GM18861 (cell line): ENCODE data around the gene SLC9A5.

ENCODE experiments used
- ATAC-seq: cut with Tn5 transposase; IDR thresholded peaks from one replicate; pipeline ENCODE4 v1.9.1; 2021; ENCODE audit not compliant: unreplicated experiment

SLC9A5 gene

DNA sequence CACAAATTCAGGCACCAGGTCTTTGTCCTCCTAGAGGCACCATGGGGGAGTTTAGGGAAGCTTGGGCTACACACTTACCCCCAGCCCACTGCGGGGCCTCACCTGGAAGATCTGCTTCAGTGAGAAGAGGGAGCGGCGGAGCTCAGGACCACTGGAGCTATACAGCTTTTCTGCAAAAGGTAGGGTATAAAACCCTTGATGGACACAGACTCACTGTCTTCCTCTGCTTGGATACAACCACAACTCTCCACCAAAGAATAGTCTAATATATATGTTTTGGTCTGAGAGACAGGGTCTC is 10.6 kb upstream of the SLC9A5 start:
- ATAC-seq, result no peak

DNA sequence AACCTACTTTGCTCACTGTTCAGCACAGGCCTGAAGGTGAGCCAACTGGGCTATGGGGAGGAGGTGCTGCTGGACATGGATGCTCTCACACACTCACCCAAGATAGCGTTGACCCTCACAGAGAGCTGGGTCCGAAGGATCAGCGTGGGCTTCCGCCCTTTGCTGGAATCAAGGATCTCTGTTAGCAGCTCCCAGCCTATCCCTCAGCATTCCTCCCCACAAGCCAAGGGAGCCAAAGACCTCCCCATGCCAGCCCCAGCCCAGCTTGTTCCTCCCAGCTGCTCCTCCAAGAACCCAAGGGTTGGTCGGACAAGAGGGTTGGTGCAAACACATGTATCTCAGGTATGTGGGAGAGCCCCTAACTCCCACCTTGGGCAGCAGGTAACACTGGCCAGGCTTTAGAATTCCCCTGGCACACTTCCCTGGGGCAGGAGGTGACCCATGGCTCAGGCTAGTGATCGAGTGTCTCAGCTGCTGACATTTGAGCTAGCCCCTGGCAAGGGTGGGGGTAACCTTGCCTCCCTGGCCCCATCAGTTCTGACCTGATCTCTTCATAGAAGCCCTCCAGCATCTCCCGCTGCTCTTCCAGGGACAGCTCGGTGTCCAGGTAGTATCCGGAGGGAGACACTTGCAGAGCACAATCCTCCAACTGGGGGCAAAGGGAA is 9.8 kb upstream of the SLC9A5 start:
- ATAC-seq, result no peak

DNA sequence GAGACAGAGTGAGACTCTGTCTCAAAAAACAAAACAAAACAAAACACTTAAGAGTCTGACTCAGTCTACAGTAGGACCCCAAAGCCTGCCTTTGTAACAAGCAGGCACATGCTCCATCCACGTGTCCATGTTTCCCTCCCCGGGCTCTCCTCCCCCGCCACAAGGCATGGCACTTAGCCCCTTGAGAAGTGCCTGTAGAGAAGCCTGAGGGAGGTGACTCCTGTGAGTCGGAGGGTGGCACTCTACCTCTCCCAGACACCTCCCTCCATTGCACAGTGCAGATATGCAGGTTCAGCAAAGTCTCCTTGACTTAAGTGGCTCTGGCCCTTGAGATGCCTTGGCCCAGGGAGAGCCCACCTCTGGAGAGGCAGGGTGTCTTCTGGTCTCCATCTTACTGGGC is 8.3 kb upstream of the SLC9A5 start:
- no peak for ATAC-seq

DNA sequence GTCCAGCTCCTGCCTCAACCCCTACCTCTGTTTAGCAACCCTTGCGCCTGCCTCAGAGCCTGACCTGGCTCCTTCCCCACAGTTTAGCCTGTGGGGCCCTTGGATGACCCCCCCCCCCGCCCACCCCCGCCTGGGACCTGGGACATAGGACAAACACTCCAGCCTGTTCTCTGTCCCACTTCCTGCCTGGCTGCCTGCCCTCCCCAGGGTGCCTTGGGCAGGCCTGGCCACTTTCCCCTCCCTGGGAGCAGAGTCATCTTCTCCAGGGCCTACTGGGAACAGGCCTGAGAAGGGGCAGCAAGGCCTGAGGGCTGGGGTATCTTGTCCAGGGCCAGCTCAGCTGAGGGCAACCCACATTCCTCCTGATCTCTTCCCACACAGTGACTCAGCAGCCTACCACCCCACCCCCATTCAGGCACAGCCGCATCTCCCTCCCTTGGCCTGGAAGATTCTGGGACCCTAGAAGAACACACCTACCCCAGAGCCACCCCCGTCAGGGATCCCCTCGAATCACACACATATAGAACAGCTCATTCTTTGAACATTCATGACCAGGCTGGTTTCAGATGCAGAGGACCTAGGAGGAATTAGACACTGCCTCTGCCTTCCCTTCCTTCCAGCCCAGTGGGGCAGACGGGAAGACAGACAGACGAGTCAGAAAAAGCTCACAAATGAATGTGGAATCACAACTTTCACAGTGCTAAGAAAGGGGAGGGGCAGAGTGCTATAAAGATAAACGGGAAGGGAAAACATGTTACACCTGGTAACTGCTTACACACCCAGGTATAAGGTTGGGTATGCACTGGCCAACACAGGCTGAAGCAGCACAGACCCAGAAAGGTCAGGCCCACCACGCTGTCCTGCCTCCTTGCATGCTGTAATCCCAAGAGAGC is 7.5 kb upstream of the SLC9A5 start:
- ATAC-seq, result no peak

DNA sequence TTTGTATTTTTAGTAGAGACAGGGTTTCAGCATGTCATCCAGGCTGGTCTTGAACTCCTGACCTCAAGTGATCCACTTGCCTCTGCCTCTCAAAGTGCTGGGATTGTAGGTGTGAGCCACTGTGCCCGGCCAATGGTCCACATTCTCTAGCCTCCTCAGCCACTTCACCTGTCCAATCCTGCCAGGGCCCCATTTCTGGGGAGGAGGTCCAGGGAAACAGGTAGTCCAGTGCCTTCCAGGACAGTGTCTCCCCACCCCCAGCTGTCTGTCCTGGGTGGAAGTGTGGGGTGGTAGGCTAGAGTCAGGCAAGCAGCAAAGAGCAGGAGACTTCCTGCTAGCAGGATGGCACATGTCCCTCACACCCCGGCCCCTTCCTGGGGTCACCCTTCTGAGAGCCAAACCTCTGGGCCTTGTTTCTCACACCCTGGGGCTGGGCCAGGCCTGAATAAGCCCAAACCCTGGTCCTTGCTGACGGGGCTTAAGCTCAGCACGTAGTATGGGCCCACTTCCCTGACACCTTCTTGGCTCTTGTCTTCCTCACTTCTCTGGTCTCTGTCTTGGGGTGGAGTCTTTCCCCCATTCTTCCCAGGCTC is 6.5 kb upstream of the SLC9A5 start:
- ATAC-seq, result no peak

DNA sequence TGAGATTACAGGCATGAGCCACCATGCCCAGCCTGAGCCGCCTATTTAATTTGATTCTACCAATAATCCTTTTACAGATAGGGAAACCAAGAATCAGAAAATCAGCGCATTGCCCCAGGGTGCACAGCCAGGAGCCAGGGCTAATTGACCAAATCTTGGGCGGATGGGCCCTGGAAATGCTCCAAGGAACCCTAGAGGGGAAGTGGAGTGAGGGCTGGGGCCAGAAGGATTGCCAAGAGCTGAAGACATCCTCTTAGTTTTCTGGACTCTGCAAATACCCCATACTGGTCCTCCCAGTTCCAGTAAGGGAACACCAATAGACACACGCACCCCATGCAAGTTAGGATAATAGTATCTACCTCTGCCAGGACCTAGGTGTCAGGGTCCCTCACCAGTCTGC is 5.3 kb upstream of the SLC9A5 start:
- ATAC-seq, result no peak

DNA sequence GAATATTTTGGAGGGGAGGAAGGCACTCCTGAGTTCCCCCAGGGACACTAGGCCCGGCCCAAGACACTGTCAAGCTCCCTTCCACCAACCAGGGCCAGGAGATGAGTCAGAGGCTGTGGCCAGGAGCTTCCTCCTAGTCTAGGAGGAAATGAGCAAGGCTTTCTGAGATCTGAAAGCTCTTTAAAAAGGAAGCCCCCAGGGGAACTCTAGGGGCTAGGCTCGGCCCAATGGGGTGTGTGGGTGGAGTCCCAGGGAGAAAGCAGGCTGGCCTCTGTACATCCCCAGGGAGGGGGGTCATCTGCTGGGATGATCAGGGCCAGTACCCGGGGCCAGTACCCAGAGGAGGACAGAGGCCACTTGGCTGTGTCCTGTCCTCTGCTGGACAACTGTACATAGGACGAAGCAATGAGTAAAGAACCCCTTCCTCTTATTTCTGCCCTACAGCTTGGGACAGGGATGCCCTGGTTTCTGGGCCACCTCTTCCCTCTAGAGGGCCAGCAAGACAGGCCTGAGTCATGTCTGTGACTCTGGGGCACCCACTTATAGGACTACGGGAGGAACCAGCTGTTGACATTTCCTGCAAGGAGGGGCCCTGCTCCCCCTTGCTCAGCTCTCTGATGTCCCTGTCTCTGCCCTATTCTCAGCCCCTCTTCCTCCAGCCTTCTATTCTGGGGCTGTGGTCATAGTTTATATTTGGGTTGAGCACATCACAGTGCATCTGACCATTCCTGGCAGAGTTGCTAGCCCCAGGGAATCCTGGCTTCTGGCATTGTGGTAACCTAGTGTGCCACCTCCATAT is 4.2 kb upstream of the SLC9A5 start:
- peak; percentile 62 for ATAC-seq

DNA sequence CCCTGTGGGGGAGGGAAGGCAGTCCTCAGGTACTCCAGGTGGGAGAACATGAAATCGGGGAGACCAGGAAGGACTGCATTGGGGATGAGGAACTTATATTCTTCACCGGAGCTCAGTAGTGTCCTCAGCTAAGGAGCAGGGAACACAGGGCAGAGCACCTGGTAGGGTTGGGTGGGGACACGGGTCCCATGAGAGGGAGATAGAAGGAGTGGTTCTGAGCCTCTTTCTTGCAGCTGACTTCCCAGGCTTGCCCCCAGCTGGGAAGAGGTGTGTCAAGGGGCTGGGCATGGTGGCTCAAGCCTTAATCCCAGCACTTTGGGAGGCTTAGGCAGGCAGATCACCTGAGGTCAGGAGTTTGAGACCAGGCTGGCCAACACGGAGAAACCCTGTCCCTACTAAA is 3.6 kb upstream of the SLC9A5 start:
- no peak for ATAC-seq

DNA sequence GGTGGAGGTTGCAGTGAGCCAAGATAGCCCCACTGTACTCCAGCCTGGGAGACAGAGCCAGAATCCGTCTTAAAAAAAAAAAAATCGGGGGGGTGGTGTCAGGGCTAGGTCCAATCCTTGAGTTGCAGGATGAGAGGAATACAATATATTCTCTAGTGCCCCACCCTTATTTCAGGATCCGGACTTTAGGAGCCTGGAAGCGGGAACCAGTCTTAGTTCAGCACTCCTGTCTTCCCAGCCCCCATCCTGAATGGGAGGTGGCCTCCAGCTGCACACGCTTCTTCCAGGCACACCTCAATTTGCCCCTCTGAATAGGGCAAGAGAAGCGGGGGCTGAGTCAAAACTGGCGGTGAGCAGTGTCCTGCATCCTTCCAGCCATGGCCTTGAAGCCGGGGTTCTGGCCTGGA is 3.1 kb upstream of the SLC9A5 start:
- ATAC-seq, result no peak

DNA sequence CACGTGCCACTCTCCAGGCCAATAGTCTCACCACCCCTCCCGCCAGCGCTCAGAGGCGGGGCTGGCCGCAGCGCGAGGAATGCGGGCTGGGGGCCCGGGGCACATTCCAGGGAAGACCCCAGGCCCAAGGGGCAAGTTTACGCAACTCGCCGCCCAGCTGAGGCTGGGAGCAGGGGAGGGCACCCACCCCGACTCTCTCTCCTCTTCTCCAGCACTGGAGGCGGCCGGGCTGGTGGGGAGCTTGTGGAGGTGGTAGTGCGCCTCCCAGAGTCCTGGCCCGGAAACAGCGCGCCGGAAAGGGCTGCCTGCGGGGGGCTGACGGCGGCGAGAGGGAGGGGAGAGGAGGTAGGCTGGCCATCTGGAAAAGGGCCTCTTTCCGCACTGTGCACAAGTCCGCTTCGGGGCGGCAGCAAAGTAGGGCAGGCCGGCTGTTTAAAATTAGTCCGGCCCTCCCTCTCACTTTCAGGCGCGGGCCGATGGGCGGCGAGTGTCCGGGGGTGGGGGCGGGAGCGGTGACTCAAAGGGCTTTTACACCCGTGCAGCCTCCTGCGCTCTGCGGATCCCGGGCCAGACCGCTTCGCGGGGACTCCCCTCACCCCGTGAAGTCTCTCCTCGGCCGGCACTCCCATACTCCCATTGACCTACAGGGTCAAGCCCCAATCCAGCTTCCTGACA is 2.6 kb upstream of the SLC9A5 start:
- ATAC-seq, result no peak

DNA sequence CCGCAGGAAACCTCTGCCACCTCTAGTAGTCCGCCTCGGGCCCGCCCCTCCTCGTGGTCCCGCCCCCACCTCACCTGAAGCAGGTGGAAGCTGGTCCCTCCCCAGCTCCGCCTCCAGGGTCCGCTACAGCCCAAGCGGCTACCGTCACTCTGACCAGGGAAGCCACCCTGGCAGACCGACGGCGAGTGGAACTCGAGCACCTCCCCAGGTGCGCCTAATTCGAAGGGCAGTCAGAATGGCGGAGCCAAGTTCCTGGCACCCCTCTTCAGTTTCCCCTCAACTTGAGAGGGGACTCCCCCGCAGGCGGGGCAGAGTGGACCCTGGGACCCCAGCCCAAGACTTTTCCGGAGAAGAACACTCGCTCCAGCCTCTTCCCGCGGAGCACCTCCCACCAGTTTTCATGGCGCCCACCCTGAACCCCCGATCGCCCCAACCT is 2.0 kb upstream of the SLC9A5 start:
- ATAC-seq, result no peak

DNA sequence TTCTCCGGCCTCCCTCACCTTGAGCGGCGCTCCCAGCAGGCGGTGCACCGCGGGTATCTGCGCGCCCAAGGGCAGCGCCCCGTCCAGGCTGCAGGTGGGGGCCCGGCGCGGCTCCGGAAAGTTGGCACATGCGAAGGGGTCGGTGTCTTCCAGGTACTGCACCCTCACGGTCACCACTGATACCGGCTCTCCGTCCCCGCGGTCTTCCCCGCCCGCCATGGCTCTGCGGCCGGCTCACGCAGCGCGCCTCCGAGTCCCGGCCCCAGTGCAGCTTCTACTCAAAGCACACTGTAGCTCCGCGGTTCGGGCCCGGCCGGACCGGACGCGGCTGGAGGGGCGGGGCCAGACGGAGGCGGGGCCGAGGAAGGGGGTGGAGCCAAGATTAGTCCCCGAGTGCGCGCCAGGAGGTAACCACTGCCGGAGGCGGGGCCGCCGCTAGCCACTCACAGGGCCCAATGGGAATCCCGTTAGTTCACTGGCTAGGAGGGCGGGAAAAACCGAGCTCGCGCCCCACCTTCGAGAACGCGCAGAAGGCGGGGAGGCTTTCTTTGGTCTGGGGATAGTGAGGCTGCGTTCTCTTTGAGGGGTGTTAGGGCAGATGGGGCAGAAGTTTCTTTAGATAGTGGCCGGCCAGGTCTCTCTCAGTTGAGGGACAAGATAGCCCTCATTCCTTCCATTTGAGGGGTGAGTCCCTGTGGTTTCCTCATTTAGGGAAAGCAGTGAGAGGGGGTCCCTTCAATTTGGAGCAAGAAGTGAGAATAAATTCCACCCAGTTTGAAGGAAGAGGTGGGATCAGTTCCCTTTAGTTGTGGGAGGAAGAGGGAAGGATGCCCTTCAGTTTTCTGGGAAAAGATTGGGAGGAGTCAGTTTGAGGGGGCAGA is 1.3 kb upstream of the SLC9A5 start, which contains the start of gene FHOD1:
Gene FHOD1 (minus strand): TSS at position 290 of the 881 bp plus-strand sequence. CDS start 71 bp downstream, at position 219.
- ATAC-seq, result peak; percentile 40

DNA sequence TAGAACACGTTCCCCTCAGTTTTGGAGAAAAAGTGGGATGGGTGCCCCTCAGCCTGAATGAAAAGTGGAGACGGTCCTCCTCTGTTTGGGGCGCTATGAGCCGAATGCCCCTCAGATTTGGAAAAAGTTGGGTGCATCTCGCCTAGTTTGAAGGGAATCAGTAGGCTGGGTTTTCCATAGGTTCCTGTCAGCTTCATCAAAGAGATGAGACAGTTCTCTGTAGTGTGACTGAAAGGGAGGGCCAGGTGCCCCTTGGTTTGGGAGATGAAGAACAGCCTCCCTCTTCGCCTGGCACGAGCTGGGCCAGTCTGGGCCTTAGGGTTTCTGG is 742 bp upstream of the SLC9A5 start:
- ATAC-seq, result no peak

DNA sequence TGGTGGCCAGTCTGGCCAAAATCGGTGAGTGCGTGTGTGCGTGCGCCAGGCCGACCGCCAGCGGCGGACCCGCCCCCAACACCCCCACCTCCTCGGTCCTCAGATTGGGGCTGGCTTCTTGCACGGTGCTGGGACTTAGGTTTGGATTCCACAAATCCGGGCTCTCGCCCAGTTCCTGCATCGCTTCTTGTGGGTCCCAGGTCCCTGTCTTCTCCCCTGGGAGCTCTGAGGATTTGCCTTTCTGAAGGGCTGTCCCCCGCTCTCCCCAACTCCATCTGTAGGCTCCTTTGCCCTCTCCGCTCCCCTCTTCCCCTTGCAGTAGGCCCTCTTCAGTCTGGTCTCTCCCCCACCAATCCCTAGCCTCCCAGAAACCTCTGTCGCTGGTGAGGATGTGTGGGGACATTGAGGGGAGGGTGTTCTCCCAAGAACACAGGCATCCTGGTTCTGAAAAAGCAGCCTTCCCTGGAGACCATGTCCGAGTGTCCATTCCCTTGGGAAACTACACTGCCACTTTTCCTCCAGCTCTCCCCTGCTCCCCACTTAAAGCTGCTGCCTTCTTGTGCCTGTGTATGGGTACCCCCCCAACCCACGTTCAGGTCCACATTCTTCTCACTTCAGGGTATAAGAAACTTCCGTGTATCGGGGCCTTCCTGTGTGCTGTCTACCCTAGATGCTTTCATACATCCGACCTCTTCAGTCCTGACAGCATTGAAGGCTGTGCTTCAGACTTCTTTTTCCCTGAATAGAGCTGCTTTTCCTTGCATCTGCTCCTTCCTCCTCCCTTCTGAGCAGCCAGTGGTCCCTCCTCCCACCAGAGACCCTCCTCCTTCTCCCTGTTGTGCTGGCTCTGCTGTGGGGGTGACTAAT is 632 bp downstream of the SLC9A5 start:
- ATAC-seq, result no peak

DNA sequence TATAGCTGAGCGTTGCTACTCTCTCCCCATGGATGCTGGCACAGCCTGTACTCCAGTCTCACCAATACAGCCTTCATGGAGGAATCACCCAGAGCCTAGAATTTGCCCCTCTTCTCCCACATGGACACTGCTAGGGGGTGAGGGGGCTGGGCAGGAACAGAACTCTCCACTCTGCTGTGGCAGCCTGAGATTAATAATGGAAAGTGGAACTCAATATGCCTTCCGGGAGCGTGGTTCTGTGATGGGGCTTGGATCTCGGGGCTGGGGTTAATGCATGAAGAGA is 1.2 kb downstream of the SLC9A5 start:
- ATAC-seq, result no peak

DNA sequence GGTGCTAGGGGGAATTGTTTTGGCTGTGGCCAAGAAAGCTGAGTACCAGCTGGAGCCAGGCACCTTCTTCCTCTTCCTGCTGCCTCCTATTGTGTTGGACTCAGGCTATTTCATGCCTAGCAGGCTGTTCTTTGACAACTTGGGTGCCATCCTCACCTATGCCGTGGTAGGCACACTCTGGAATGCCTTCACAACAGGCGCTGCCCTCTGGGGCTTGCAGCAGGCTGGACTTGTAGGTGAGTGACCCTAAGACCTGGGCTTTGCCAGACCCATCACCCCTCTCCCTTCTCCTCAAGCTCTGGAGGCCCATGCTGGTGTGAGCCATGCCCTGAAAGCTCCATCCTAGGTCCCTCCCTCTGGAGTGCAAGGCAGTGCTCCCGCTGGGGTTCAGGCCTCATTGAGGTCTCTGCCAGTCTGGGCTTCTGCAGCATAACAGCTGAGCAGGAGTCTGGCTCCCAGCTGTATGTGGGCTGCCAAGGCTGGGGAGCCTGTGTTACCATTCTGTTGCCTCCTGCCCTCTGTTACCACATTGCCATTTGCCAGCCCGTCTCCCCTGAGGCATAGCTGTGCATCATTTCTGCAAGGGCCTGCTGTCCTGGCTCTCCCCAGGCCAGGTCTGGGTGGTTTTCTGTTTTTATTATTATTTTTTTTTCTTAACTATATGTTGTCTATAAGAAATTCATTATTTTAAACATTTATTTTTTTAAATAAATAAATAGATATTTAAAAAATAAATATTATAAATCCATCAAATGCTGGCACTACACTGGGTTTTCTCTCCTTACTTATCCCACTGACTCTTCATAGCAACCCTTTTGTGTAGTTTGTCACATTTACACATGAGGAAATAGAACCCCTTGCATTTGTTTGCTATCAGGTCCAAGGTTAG is 4.1 kb downstream of the SLC9A5 start:
- no peak for ATAC-seq

DNA sequence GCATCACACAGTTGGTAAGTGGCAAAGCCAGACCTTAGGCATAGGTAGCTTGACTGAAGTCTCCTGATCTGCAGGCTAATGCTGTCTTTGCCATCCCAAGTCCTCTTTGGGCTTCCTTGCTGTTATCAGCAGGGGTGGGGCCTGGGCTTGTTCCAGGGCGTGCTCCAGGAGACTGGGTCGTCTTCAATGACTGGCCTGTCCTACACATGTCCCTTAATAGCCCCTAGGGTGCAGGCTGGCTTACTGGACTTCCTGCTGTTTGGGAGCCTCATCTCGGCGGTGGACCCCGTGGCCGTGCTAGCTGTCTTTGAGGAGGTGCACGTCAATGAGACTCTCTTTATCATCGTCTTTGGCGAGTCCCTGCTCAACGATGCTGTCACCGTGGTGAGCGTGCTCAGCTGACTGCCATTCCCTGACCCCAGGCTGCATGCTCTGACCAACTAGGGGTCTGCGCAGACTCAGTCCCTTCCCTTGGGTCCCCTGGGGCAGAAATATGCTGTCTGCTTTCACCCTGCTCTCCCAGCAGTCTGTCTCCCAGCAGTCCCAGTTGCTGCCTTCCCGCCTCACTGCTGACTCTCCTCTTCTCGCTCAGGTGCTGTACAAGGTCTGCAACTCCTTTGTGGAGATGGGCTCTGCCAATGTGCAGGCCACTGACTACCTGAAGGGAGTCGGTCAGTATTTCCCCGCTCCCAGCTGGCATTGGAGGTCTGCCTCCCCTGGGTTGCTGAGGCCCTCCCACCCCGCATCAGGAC is 6.2 kb downstream of the SLC9A5 start:
- ATAC-seq, result no peak
